IMR-90 (cell line): ENCODE results near the gene FEV. TPM values are rescaled to one million over a fixed set of nuclear protein-coding genes. Genes with fewer than 3 reads are reported as not detected.

Experiments
- ATAC-seq: fragments of 200-7000 bp; cut with Tn5 transposase; 2 replicates; pipeline ENCODE4 v1.9.1; 2020; ENCODE audit warnings: low read depth, mild to moderate bottlenecking, moderate library complexity
- BruUV-seq: library from RNA; stranded (reverse); fragments of 400-500 nt; replicated peaks from 2 replicates; lab custom pipeline; 2021; lab: Mats Ljungman, UMichigan
- CTCF ChIA-PET: fragments of 300-600 bp; formaldehyde crosslinking; extraction: SDS; loops from one replicate; lab custom pipeline; 2021; ENCODE audit warnings: antibody characterized with exemption; lab: Yijun Ruan, JAX
- POLR2A ChIA-PET: fragments of 300-600 bp; sonication (Branson Sonifier 250); formaldehyde crosslinking; loops from one replicate; lab custom pipeline; 2022; ENCODE audit warnings: antibody characterized with exemption; ENCODE audit not compliant: unreplicated experiment; lab: Charles Lee
- DNase-seq: peaks from one replicate; pipeline ENCODE4 v3.0.0; 2013
- H2AFZ ChIP-seq: replicated peaks from 2 replicates; pipeline ENCODE3; 2013; ENCODE audit warnings: low read length, mild to moderate bottlenecking; ENCODE audit not compliant: poor library complexity
- H2AK5ac ChIP-seq: 2 replicates; pipeline ENCODE4 v1.6.1; 2013; ENCODE audit warnings: low read depth, low read length, inconsistent platforms
- H2AK9ac ChIP-seq: replicated peaks from 2 replicates; pipeline ENCODE3; 2013; ENCODE audit warnings: mild to moderate bottlenecking, low read depth, low read length, moderate library complexity; ENCODE audit not compliant: poor library complexity
- H2BK120ac ChIP-seq: 2 replicates; pipeline ENCODE4 v1.6.1; 2013; ENCODE audit warnings: low read depth, low read length, inconsistent platforms
- H2BK15ac ChIP-seq: 3 replicates; pipeline ENCODE4 v1.6.1; 2013; ENCODE audit warnings: low read depth, low read length, inconsistent platforms
- H2BK20ac ChIP-seq: 2 replicates; pipeline ENCODE4 v1.6.1; 2013; ENCODE audit warnings: low read depth, mild to moderate bottlenecking, inconsistent platforms, low read length, moderate library complexity
- H2BK5ac ChIP-seq: 2 replicates; pipeline ENCODE4 v1.6.1; 2013; ENCODE audit warnings: mild to moderate bottlenecking, low read depth, low read length, inconsistent platforms; ENCODE audit not compliant: poor library complexity, severe bottlenecking
- H3K14ac ChIP-seq: replicated peaks from 2 replicates; pipeline ENCODE4 v1.6.1; 2013; ENCODE audit warnings: low read depth, low read length, inconsistent platforms
- H3K18ac ChIP-seq: 2 replicates; pipeline ENCODE4 v1.6.1; 2013; ENCODE audit warnings: low read depth, low read length, control low read depth
- H3K23ac ChIP-seq: 2 replicates; pipeline ENCODE4 v1.6.1; 2013; ENCODE audit warnings: low read depth, low read length, inconsistent platforms
- H3K27ac ChIP-seq: 2 replicates; pipeline ENCODE4 v1.5.1; 2013; ENCODE audit warnings: mild to moderate bottlenecking, control low read depth, low read length; ENCODE audit not compliant: insufficient read depth
- H3K27me3 ChIP-seq: 2 replicates; pipeline ENCODE4 v1.6.1; 2013; ENCODE audit warnings: low read length; ENCODE audit not compliant: control insufficient read depth, insufficient read depth
- H3K36me3 ChIP-seq: 2 replicates; pipeline ENCODE4 v1.6.1; 2013; ENCODE audit warnings: low read length, mixed read lengths; ENCODE audit not compliant: control insufficient read depth, insufficient read depth
- H3K4ac ChIP-seq: 2 replicates; pipeline ENCODE4 v1.6.1; 2013; ENCODE audit warnings: low read depth, low read length, inconsistent platforms
- H3K4me1 ChIP-seq: 2 replicates; pipeline ENCODE4 v1.6.1; 2013; ENCODE audit warnings: low read length, mixed read lengths; ENCODE audit not compliant: control insufficient read depth, insufficient read depth
- H3K4me2 ChIP-seq: 2 replicates; pipeline ENCODE4 v1.6.1; 2013; ENCODE audit warnings: low read depth, mild to moderate bottlenecking, control low read depth, low read length, moderate library complexity
- H3K4me3 ChIP-seq: 2 replicates; pipeline ENCODE4 v1.5.1; 2013; ENCODE audit warnings: low read depth, mild to moderate bottlenecking, control low read depth, low read length, moderate library complexity; ENCODE audit not compliant: insufficient read depth
- H3K56ac ChIP-seq: 2 replicates; pipeline ENCODE4 v1.6.1; 2013; ENCODE audit warnings: low read length, inconsistent platforms; ENCODE audit not compliant: insufficient read depth; ENCODE audit errors: extremely low read depth
- H3K79me1 ChIP-seq, 2 experiments: 2 replicates each; pipeline ENCODE4 v1.6.1; 2013; ENCODE audit warnings: low read length in 2 of 2, inconsistent platforms in 1 of 2, low read depth in 1 of 2
- H3K9ac ChIP-seq: 2 replicates; pipeline ENCODE4 v1.6.1; 2013; ENCODE audit warnings: low read depth, low read length, control low read depth
- H3K9me1 ChIP-seq: 2 replicates; pipeline ENCODE4 v1.6.1; 2013; ENCODE audit warnings: low read length, inconsistent platforms; ENCODE audit not compliant: insufficient read depth
- H3K9me3 ChIP-seq: 2 replicates; pipeline ENCODE4 v1.6.1; 2013; ENCODE audit warnings: low read length; ENCODE audit not compliant: control insufficient read depth, insufficient read depth
- H4K20me1 ChIP-seq: 2 replicates; pipeline ENCODE4 v1.6.1; 2013; ENCODE audit warnings: low read length, inconsistent platforms; ENCODE audit not compliant: insufficient read depth
- H4K5ac ChIP-seq: 2 replicates; pipeline ENCODE4 v1.6.1; 2013; ENCODE audit warnings: mild to moderate bottlenecking, low read depth, low read length, control low read depth
- H4K8ac ChIP-seq, 2 experiments: 2 replicates each; pipeline ENCODE4 v1.6.1; 2013; ENCODE audit warnings: low read depth in 2 of 2, low read length in 2 of 2, control low read depth in 1 of 2, inconsistent platforms in 1 of 2
- H4K91ac ChIP-seq: 2 replicates; pipeline ENCODE4 v1.6.1; 2013; ENCODE audit warnings: low read depth, low read length, inconsistent platforms; ENCODE audit not compliant: insufficient read depth
- MAFK ChIP-seq: IDR thresholded peaks from 2 replicates; pipeline ENCODE4 v1.6.1; 2012; ENCODE audit warnings: low read depth, low read length, improper control_type of control experiment
- NFE2L2 ChIP-seq: fragments of 150-350 bp; IDR thresholded peaks from 2 replicates; pipeline ENCODE4 v1.6.1; 2016; ENCODE audit warnings: low read depth, mild to moderate bottlenecking, low read length
- RCOR1 ChIP-seq: IDR thresholded peaks from 2 replicates; pipeline ENCODE4 v1.6.1; 2012; ENCODE audit warnings: mild to moderate bottlenecking, low read length, improper control_type of control experiment; ENCODE audit not compliant: insufficient replicate concordance
- RFX5 ChIP-seq: IDR thresholded peaks from 2 replicates; pipeline ENCODE4 v1.8.0; 2012; ENCODE audit warnings: low read depth, mild to moderate bottlenecking, low read length, moderate library complexity
- SMC3 ChIP-seq: fragments of 150-350 bp; IDR thresholded peaks from 2 replicates; pipeline ENCODE4 v1.6.1; 2016; ENCODE audit warnings: low read depth, mild to moderate bottlenecking, antibody characterized with exemption, low read length, moderate library complexity
- WGBS, 2 experiments: methylation state at CpG; one replicate each; pipeline versions ENCODE4 v1.1.5 to v1.1.7; 2013; ENCODE audit warnings: missing lambda C conversion rate in 2 of 2; ENCODE audit not compliant: insufficient read length in 1 of 2; ENCODE audit errors: extremely low coverage in 2 of 2; 5-methylcytosine and 5-hydroxymethylcytosine counted together
- dilution Hi-C: fragments of 300-500 bp; cut with HindIII; formaldehyde crosslinking; loops from one replicate; pipeline ENCODE4 v1.14.3; 2018; ENCODE audit warnings: low sequenced_read_pairs; ENCODE audit not compliant: unreplicated experiment
- in situ Hi-C: fragments of 300-500 bp; cut with MboI; formaldehyde crosslinking; loops from 3 replicates; pipeline ENCODE4 v1.14.3; 2019; ENCODE audit warnings: low sequenced_read_pairs, inconsistent platforms, mixed read lengths
- intact Hi-C: fragments of 100-400 bp; cut with micrococcal nuclease; formaldehyde crosslinking; loops from 2 replicates; pipeline ENCODE4 v1.10.0; 2022
- polyA plus RNA-seq, 3 experiments: library from polyadenylated mRNA; depleted of rRNA; stranded (reverse); fragments of >200 nt; gene quantifications; 2 replicates each; pipeline ENCODE4 v1.2.3, GENCODE V29; 2012; ENCODE audit warnings: low replicate concordance in 1 of 3
- total RNA-seq: library from RNA; depleted of rRNA; stranded (reverse); fragments of >200 nt; gene quantifications from 2 replicates; pipeline ENCODE4 v1.2.3, GENCODE V29; 2012
- TF ChIP-seq, protein P1 (sequence below): fragments of 150-350 bp; IDR thresholded peaks from 2 replicates; pipeline ENCODE4 v1.6.1; 2017; ENCODE audit warnings: mild to moderate bottlenecking, antibody characterized with exemption, low read length, low read depth

The FEV gene
- total and polyA plus RNA-seq, 2 of the 4 experiments (the other 2 are of a cell fraction), result not detected

DNA sequence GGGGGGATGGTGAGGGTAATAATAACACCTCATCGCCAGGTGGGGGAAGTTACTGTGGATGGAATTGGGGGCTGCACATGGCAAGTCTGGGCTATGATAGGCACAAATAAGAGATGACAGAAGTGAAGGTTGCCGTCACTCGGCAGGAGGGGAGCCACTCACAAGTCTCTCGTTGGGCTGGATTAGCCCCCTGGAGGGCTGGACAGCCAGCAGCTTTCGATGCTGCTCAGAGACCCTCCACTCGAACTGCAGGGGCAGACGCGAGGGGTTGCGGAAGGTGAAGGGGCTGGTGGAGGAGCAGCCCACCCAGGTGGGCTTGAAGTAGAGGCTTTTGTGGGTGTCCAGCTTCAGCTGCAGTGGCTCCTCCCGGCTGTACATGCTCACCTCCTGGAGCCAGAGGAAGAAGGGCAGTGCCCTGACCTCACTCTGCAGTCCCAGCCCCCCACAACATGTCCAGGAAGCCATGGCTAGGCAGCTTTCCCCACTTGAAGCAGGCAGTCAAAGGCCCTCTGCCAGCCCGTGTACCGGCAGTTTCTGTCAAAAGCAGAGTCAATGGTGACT is 38.1 kb upstream of the FEV start:
- no peaks in the 10 kb centered on the region for H3K9me1 ChIP-seq
- H4K5ac ChIP-seq, result no peak overlapping the region
- H3K18ac ChIP-seq, result no peak overlapping the region
- H3K79me1 ChIP-seq, result no peaks in the 10 kb centered on the region
- no peak overlapping the region for H2BK5ac ChIP-seq
- no peak overlapping the region for H2AK9ac ChIP-seq
- CTCF ChIA-PET, result no interaction called here
- H3K4me1 ChIP-seq, result no peaks in the 10 kb centered on the region
- no peak overlapping the region for H3K4ac ChIP-seq
- DNase-seq (no peak), ATAC-seq (no peak)
- no peaks in the 10 kb centered on the region for H3K36me3 ChIP-seq
- no peaks in the 10 kb centered on the region for H3K9me3 ChIP-seq
- H3K23ac ChIP-seq, result no peak overlapping the region
- no peak overlapping the region for H2BK20ac ChIP-seq
- H3K4me2 ChIP-seq, result no peak overlapping the region
- H3K56ac ChIP-seq, result no peak overlapping the region
- H2BK120ac ChIP-seq, result no peak overlapping the region
- H4K91ac ChIP-seq, result no peak overlapping the region
- dilution Hi-C loops (no loop called here), intact Hi-C loops (no loop called here), in situ Hi-C loops (no loop called here)
- H3K27ac ChIP-seq, result no peak overlapping the region
- no peak overlapping the region for H3K14ac ChIP-seq
- no peak overlapping the region for H3K4me3 ChIP-seq
- TF ChIP-seq, protein P1, sequence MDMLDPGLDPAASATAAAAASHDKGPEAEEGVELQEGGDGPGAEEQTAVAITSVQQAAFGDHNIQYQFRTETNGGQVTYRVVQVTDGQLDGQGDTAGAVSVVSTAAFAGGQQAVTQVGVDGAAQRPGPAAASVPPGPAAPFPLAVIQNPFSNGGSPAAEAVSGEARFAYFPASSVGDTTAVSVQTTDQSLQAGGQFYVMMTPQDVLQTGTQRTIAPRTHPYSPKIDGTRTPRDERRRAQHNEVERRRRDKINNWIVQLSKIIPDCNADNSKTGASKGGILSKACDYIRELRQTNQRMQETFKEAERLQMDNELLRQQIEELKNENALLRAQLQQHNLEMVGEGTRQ, result no peak
- TF ChIP-seq MAFK (no peak), RFX5 (no peak), SMC3 (no peak), RCOR1 (no peak), NFE2L2 (no peak)
- no peak overlapping the region for H4K8ac ChIP-seq
- no peak overlapping the region for H2BK15ac ChIP-seq
- peaks cover 76% of the 10 kb centered on the region for H3K27me3 ChIP-seq
- no peak overlapping the region for H2AFZ ChIP-seq
- no peaks in the 10 kb centered on the region for H4K20me1 ChIP-seq
- no peak overlapping the region for H2AK5ac ChIP-seq
- WGBS, 2 experiments, result 60% methylated on average over 3 of the region's 12 CpGs; no CpG with 5 or more reads in 1 of the 2 experiments
- POLR2A ChIA-PET, result interaction anchor here (0.5 kb wide), 1 partner anchor 12 kb away, joined by 7 read pairs; no protein-coding TSS in a partner anchor
- no peak overlapping the region for H3K9ac ChIP-seq
- no TSS peak for BruUV-seq
